PFSK-1 (cell line): ENCODE results near the gene ADD3.

ENCODE experiments used
- FOXP2 ChIP-seq: optimal IDR thresholded peaks from 2 replicates; pipeline ENCODE3; 2011; ENCODE audit warnings: borderline replicate concordance, control low read depth, inconsistent platforms; ENCODE audit not compliant: insufficient read depth; ENCODE audit errors: extremely low read length, extremely low read depth
- POLR2AphosphoS5 ChIP-seq: IDR thresholded peaks from 2 replicates; pipeline ENCODE4 v1.6.1; 2012; ENCODE audit warnings: low read depth, mild to moderate bottlenecking, control low read depth, low read length, moderate library complexity

DNA sequence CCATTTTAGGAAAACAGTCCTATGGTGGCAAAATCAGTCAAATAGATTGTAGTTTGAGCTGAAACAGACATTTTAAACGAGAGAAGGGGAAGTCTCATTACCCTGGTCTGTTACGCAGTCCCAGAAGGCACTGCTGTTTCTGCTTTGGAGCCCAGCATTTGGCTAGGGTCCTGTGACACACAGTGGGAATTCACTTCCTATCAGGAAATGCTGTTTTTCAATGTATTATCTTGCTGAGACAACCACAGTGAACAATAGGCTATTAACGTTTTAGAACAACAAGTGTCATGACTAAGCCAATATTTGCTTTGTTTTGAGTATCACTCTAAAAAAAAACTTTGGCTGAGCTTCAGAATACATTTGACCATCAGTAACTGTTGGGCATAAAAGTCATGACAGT is 74.1 kb downstream of the ADD3 start:
- no peak for TF ChIP-seq FOXP2
- no peak for TF ChIP-seq POLR2AphosphoS5
